GM18498 (cell line): ENCODE results near the gene CDC42BPB.
"Not testable (repeated sequence)": the region's sequence is repeated elsewhere in the genome, so short reads cannot be mapped to it uniquely, and the experiment has no call there.

Experiments used
- ATAC-seq: cut with Tn5 transposase; IDR thresholded peaks from one replicate; pipeline ENCODE4 v1.9.1; 2021; ENCODE audit warnings: mild to moderate bottlenecking, moderate library complexity; ENCODE audit not compliant: unreplicated experiment

CDC42BPB gene

GRCh38 chr14:102906616-102907302 is 150.6 kb downstream of the CDC42BPB start:
- no peak for ATAC-seq

GRCh38 chr14:102905116-102906108 is 151.9 kb downstream of the CDC42BPB start:
- no peak for ATAC-seq

GRCh38 chr14:102903889-102904512 is 153.3 kb downstream of the CDC42BPB start:
- no peak for ATAC-seq

- no peak for ATAC-seq
These were observed 154.0 kb downstream of the CDC42BPB start for GRCh38 chr14:102903248-102903888.

GRCh38 chr14:102902523-102903247 is 154.7 kb downstream of the CDC42BPB start:
- no peak for ATAC-seq

GRCh38 chr14:102902086-102902485 is 155.3 kb downstream of the CDC42BPB start:
- no peak for ATAC-seq

GRCh38 chr14:102901633-102902032 is 155.7 kb downstream of the CDC42BPB start:
- peak; percentile 75 for ATAC-seq

- ATAC-seq: peak; percentile 74
These were observed 156.4 kb downstream of the CDC42BPB start for GRCh38 chr14:102900631-102901571.

- ATAC-seq: no peak
These were observed 157.8 kb downstream of the CDC42BPB start for GRCh38 chr14:102899516-102899900.

- no peak for ATAC-seq
These were observed 158.4 kb downstream of the CDC42BPB start for GRCh38 chr14:102898776-102899515.

- ATAC-seq: no peak
These were observed 159.1 kb downstream of the CDC42BPB start for GRCh38 chr14:102898298-102898697.

GRCh38 chr14:102897299-102898027 is 159.9 kb downstream of the CDC42BPB start:
- no peak for ATAC-seq

GRCh38 chr14:102896735-102897134 is 160.6 kb downstream of the CDC42BPB start:
- not testable (repeated sequence) for ATAC-seq

GRCh38 chr14:102893452-102893851 is 163.9 kb downstream of the CDC42BPB start:
- ATAC-seq: no peak

- no peak for ATAC-seq
These were observed 164.7 kb downstream of the CDC42BPB start for GRCh38 chr14:102892651-102893050.

GRCh38 chr14:102891556-102891955 is 165.8 kb downstream of the CDC42BPB start:
- no peak for ATAC-seq

- ATAC-seq: no peak
These were observed 166.2 kb downstream of the CDC42BPB start for GRCh38 chr14:102891111-102891510.

GRCh38 chr14:102889615-102890014 is 167.7 kb downstream of the CDC42BPB start:
- ATAC-seq: no peak
